Subcutaneous adipose tissue (tissue), 4 donors: Measurements from ENCODE around the gene PRKCH. TPM values are rescaled to one million over a fixed set of nuclear protein-coding genes. Genes with fewer than 3 reads are reported as not detected.

Experiments
- total RNA-seq, 4 donors: library from RNA; depleted of rRNA; stranded (reverse); fragments of >200 nt; gene quantifications; one replicate each; pipeline ENCODE4 v1.1.0, GENCODE V29; 2016
- TF ChIP-seq, protein P1 (sequence below): fragments of 450-650 bp; IDR thresholded peaks from one replicate; pipeline ENCODE4 v1.5.1; 2016; ENCODE audit warnings: low read depth, mild to moderate bottlenecking, control low read depth, antibody characterized with exemption, moderate library complexity

PRKCH gene
- total RNA-seq, 4 donors from 2014 or later = 25.8 to 46.3 (median 36.4) TPM

DNA sequence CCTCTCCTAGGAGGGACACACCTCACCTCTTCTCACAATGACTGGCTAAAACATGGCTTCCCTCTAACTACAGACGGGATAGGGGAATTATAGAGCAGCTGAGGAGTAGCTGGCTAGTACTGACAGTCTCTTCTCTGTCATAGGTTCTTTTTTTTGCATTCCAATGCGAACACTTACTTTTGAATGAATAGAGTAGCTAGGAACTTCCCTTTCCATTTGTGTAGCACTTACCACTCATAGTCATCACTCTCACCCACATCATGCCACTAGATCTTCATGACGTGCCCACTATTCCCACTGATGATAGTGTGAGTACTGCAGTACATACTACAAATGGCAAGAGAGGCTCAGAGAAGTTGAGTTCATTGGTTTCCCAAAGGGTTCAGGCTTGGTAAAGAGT, 230.0 kb downstream of the PRKCH start:
- TF ChIP-seq, protein P1, sequence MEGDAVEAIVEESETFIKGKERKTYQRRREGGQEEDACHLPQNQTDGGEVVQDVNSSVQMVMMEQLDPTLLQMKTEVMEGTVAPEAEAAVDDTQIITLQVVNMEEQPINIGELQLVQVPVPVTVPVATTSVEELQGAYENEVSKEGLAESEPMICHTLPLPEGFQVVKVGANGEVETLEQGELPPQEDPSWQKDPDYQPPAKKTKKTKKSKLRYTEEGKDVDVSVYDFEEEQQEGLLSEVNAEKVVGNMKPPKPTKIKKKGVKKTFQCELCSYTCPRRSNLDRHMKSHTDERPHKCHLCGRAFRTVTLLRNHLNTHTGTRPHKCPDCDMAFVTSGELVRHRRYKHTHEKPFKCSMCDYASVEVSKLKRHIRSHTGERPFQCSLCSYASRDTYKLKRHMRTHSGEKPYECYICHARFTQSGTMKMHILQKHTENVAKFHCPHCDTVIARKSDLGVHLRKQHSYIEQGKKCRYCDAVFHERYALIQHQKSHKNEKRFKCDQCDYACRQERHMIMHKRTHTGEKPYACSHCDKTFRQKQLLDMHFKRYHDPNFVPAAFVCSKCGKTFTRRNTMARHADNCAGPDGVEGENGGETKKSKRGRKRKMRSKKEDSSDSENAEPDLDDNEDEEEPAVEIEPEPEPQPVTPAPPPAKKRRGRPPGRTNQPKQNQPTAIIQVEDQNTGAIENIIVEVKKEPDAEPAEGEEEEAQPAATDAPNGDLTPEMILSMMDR = no peak

DNA sequence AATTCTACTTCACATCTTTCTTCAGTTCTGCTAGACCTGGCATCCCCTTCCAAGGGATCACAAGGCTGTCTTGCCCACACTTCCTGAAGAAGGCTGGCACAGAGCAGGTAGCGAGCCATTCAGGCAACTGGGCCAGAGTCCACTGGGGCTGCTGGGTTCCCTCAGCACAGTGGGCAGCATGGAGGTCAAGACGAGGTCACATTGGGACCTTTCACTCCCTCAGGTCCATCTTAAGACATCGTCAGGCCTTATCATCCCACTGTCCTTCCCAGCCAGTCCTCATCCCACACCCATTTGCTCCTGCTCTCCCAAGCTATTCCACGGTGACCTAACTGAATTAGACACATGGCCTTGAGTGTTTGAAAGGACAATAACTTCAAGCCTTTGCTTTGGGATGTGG, 230.9 kb downstream of the PRKCH start:
- TF ChIP-seq, protein P1 = no peak

DNA sequence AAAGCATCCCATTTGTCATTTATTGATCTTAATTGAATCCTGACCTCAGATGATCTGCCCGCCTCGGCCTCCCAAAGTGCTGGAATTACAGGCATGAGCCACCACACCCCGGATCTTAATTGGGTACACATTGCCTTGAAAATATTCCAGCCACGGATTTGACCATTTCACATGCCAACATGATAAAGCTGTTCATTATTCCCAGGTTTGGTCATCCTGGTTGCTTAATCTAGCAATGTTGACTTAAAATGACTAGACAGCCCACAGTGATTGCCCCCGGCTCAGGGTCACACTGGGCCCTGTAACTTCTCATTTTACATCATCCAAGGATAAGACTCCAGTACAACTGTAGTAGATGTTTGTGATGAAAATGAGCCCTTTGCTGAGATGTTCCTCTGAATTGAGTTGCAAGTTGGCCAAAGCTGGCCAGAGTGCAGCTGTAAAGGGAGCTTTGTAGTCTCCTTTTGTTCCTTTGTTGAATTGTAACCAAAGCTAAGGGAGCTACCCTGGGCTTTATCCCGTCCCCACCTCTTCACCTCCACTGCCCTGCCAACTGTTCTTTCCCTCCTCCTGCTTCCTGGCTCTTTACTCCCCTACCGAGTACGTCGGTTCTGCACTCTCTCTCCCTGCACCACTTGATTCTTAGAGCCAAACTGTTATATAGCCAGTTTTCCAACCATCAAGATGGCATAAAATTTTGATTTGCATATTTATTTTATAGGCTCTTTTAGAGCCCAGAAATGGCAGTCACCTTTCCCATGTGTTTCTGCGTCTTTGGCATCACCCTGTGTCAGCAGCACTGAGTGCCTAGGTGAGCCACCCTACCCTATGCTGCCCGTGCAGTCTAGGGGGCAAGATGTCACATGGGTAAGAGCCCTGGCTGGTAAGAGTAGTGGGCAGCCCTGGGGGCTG, 232.6 kb downstream of the PRKCH start:
- TF ChIP-seq, protein P1 = no peak

DNA sequence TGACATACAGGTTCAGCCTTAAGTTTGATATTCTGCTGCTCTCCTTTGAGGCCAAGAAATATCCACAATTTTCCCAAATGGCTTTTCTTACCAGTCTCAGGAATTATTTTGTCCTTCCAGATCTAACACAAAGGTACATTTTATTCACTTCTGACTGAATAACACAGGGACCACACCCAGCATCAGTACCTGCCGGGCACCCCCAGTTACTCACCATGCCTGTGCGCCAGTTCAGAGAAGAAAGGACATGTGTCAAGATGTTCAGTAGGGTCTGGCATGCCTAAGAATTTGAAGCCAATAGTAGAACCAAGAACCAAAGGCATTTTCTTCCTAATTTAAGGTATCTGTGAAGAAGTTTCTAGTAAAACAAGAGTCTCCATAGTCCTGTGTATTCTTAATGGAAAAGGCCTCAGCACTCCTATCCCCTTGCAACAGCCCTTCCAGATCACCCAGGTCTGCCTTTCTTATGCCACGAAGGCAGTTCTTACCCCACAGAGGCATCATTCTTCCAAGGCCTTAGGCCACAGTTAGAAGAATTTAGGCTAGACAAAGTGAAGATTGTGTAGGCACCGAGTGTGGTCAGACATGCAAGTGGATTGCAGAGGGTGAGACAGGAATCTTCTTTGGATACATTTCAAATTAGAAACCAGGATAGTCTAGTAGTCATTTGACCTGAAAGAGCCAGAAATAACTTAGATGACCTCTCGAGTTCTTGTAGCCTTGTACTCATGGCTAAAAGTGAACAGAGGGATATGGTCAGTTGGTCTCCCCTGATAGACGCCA, 233.9 kb downstream of the PRKCH start:
- TF ChIP-seq, protein P1 = no peak

DNA sequence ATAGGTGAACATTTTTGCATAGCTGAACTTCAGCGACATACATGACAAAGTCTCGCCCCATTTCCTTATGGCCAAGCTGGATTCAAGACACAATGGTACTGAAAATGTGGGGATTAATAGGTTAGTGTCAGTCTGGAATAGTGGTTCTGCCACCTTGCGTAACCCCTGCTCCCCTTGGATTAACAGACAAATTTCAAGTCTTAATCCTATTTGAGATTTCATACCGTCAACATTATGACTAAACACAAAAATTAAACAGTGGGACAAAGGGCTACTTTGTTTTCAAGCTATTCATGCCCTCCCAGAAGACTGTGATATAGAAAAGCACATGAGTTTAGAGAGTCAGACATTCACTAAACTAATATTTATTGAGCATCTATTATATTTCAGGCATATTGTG, 235.1 kb downstream of the PRKCH start:
- TF ChIP-seq, protein P1 = no peak

DNA sequence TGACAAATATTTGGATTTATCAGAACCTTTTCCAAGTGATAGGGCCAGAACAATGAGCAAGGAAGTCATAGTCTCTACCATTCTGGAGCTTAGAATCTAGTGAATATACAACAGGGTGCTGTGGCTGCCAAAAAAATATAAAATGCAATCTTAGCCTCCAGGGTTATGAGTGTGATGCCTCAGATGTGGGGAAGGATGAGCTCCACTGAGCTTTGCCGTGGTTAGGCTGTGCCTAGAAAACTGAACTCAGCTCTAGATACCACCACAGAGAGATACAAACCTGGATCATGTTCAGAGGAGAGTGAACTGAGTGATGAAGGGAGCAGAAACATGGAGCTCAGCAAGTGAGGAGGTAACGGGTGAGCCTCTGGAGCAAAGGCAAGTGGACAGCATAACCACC, 235.9 kb downstream of the PRKCH start:
- TF ChIP-seq, protein P1 = no peak

DNA sequence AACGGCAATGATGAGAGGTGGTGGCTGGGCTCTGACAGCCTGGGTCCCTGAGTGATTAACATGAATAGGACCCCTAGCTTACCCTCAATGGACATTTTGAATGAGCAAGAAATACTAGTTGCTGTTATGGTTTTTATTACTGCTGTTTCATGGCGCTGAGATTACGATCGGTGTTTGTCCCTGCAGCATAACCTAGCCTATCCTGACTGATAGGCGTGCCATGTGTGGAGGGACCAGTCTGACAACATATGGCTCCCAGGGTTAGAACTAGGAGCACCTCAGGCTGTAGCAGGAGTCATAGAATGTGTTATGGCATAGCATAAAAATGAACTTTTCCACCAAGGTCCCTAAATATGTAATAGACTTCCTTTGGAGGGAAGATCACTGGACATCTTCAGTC, 236.5 kb downstream of the PRKCH start:
- TF ChIP-seq, protein P1 = no peak
